ENCODE data around the gene BBS12. TPM values are rescaled to one million over a fixed set of nuclear protein-coding genes. Genes with fewer than 3 reads are reported as not detected.

BBS12 gene
- total RNA-seq, 1 experiment from 2014 or later, result 1.5 TPM

- Histone ChIP-seq H3K27ac (ENCODE audit: low read length) (no peak overlapping the region), H3K4me1 (ENCODE audit: control insufficient read depth, insufficient read depth, low read length) (no peaks in the 10 kb centered on the region; the same call in 1 of the 2 replicates), H3K36me3 (ENCODE audit: control insufficient read depth, insufficient read depth, low read length) (no peaks in the 10 kb centered on the region), H3K9me3 (ENCODE audit: control insufficient read depth, insufficient read depth, low read depth, low read length) (no peaks in the 10 kb centered on the region), H3K27me3 (ENCODE audit: control insufficient read depth, insufficient read depth, low read length) (no peaks in the 10 kb centered on the region), H3K4me3 (ENCODE audit: low read depth in 2 of 2, low read length in 2 of 2) (no peak overlapping the region)
- TF ChIP-seq REST (IDR thresholded peaks at IDR 0.05; ENCODE audit: insufficient read depth in 1 of 2, low read depth in 2 of 2, low read length in 1 of 2), result no peak
- no peak for TF ChIP-seq SIN3A (IDR thresholded peaks at IDR 0.05; ENCODE audit: borderline replicate concordance, insufficient read depth, low read depth, low read length)
- TF ChIP-seq CTCF (IDR thresholded peaks at IDR 0.05), result no peak
- TF ChIP-seq TCF7L2 (IDR thresholded peaks at IDR 0.05; ENCODE audit: low read depth, low read length), result no peak
- TF ChIP-seq POLR2AphosphoS5 (IDR thresholded peaks at IDR 0.05; ENCODE audit: low read depth, low read length), result no peak
- intact Hi-C loops (cut with micrococcal nuclease; ENCODE audit: unreplicated experiment) (no loop called here), in situ Hi-C loops (cut with HindIII; ENCODE audit: low pct_unique_long_range_greater_than_20kb, low sequenced_read_pairs) (no loop called here)
- POLR2A ChIA-PET, result no interaction called here
- ATAC-seq (no peak), DNase-seq (ENCODE audit: low read depth, low spot score) (no peak)
- CTCF ChIA-PET, result no interaction called here
- no TSS peak for BruUV-seq (replicated peaks)
Observed at GRCh38 chr4:122689972-122690371, 42.5 kb upstream of the BBS12 start.

DNA sequence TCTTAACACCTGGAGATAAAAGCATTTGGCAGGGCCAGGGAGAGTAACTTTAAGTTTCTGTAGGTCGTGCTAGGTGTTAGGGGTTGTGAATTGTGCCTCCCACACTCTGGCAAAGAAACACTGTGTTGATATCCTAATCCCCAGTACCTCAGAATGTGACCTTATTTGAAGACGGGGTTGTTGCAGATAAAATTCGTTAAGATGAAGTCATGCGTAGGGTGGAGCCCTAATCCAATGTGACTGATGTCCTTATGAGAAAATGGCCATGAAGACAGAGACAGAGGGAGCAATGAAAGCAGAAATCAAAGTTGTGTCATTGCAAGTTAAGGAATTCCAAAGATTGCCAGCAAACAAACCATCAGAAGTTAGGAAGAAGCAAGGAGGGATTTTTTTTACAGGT is 40.5 kb upstream of the BBS12 start:
- in situ Hi-C loops (cut with HindIII; ENCODE audit: low pct_unique_long_range_greater_than_20kb, low sequenced_read_pairs), result no loop called here
- no peak for ATAC-seq
- no peaks in the 10 kb centered on the region for H3K36me3 ChIP-seq (ENCODE audit: control insufficient read depth, insufficient read depth, low read length)
- H3K4me1 ChIP-seq (ENCODE audit: control insufficient read depth, insufficient read depth, low read length), result no peaks in the 10 kb centered on the region; the same call in 1 of the 2 replicates
- ChIA-PET POLR2A (no interaction called here), CTCF (interaction anchor here (0.6 kb wide), 1 partner anchor 16 kb away, joined by 5 read pairs; no protein-coding TSS in a partner anchor)
- no TSS peak for BruUV-seq (replicated peaks)
- no peak overlapping the region for H3K4me3 ChIP-seq (ENCODE audit: low read depth in 2 of 2, low read length in 2 of 2)
- TF ChIP-seq SIN3A (IDR thresholded peaks at IDR 0.05; ENCODE audit: borderline replicate concordance, insufficient read depth, low read depth, low read length), result no peak
- TF ChIP-seq POLR2AphosphoS5 (IDR thresholded peaks at IDR 0.05; ENCODE audit: low read depth, low read length), result no peak
- no peak for TF ChIP-seq TCF7L2 (IDR thresholded peaks at IDR 0.05; ENCODE audit: low read depth, low read length)
- no peak for TF ChIP-seq CTCF (IDR thresholded peaks at IDR 0.05)
- no peak for TF ChIP-seq REST (IDR thresholded peaks at IDR 0.05; ENCODE audit: insufficient read depth in 1 of 2, low read depth in 2 of 2, low read length in 1 of 2)
- no peak overlapping the region for H3K27ac ChIP-seq (ENCODE audit: low read length)
- no peaks in the 10 kb centered on the region for H3K27me3 ChIP-seq (ENCODE audit: control insufficient read depth, insufficient read depth, low read length)
- no peaks in the 10 kb centered on the region for H3K9me3 ChIP-seq (ENCODE audit: control insufficient read depth, insufficient read depth, low read depth, low read length)
- DNase-seq (ENCODE audit: low read depth, low spot score), result no peak
- intact Hi-C loops (cut with micrococcal nuclease; ENCODE audit: unreplicated experiment), result no loop called here

All from Panc1 (cell line).